WTC11 (cell line): ENCODE data around the gene ARHGDIG. TPM values are rescaled to one million over a fixed set of nuclear protein-coding genes. Genes with fewer than 3 reads are reported as not detected.

Source experiments
- ATAC-seq: fragments of 200-7000 bp; cut with Tn5 transposase; 2 replicates; pipeline ENCODE4 v1.10.0; 2021; ENCODE audit warnings: mild to moderate bottlenecking, moderate library complexity
- CTCF ChIA-PET: fragments of 300-600 bp; sonication (Branson Sonifier 250); formaldehyde crosslinking; loops from one replicate; lab custom pipeline; 2021; ENCODE audit warnings: antibody characterized with exemption; lab: Charles Lee
- POLR2A ChIA-PET: fragments of 350-600 bp; sonication (Branson Sonifier 250); formaldehyde crosslinking; loops from one replicate; lab custom pipeline; 2021; ENCODE audit warnings: antibody characterized with exemption; lab: Charles Lee
- DNase-seq: peaks from one replicate; pipeline ENCODE4 v3.0.0; 2021; ENCODE audit warnings: low spot score
- H3K27ac Mint-ChIP-seq: 2 replicates; pipeline ENCODE4 v1.8.0; 2021; ENCODE audit warnings: mixed read lengths
- H3K27me3 Mint-ChIP-seq: 2 replicates; pipeline ENCODE4 v1.8.0; 2021; ENCODE audit warnings: low read depth, mild to moderate bottlenecking, moderate library complexity, mixed read lengths
- H3K36me3 Mint-ChIP-seq: 2 replicates; pipeline ENCODE4 v1.8.0; 2021; ENCODE audit warnings: mixed read lengths
- H3K4me1 Mint-ChIP-seq: 2 replicates; pipeline ENCODE4 v1.8.0; 2022; ENCODE audit warnings: mixed read lengths
- H3K4me3 Mint-ChIP-seq: 2 replicates; pipeline ENCODE4 v1.8.0; 2021; ENCODE audit warnings: mild to moderate bottlenecking, moderate library complexity, mixed read lengths
- H3K9me3 Mint-ChIP-seq: 2 replicates; pipeline ENCODE4 v1.8.0; 2021; ENCODE audit warnings: mixed read lengths
- AR ChIP-seq: fragments of 250-450 bp; sonication (Bioruptor Pico); IDR thresholded peaks from 2 replicates; pipeline ENCODE4 v1.9.0; 2021; ENCODE audit warnings: mild to moderate bottlenecking
- ERG ChIP-seq: fragments of 250-450 bp; sonication (Bioruptor Pico); IDR thresholded peaks from 2 replicates; pipeline ENCODE4 v1.8.0; 2021; ENCODE audit warnings: mild to moderate bottlenecking
- ETV6 ChIP-seq: sonication (generic); formaldehyde crosslinking; IDR thresholded peaks from 2 replicates; pipeline ENCODE4 v1.8.1; 2022; ENCODE audit warnings: mild to moderate bottlenecking, missing genetic modification reagents
- FOXP1 ChIP-seq: sonication (generic); formaldehyde crosslinking; IDR thresholded peaks from 2 replicates; pipeline ENCODE4 v1.8.0; 2022; ENCODE audit warnings: missing genetic modification reagents, mild to moderate bottlenecking, moderate library complexity, borderline replicate concordance
- GTF2I ChIP-seq: fragments of 250-450 bp; sonication (Bioruptor Pico); conservative IDR thresholded peaks from 2 replicates; pipeline ENCODE4 v1.4.0; 2021; ENCODE audit warnings: mild to moderate bottlenecking
- NR1H2 ChIP-seq: sonication (generic); formaldehyde crosslinking; IDR thresholded peaks from 2 replicates; pipeline ENCODE4 v1.9.0; 2021; ENCODE audit warnings: mild to moderate bottlenecking, moderate library complexity, missing genetic modification reagents
- NR2C2 ChIP-seq: sonication (generic); formaldehyde crosslinking; IDR thresholded peaks from 2 replicates; pipeline ENCODE4 v1.8.0; 2022; ENCODE audit warnings: mild to moderate bottlenecking, missing genetic modification reagents
- PRRX2 ChIP-seq: fragments of 250-450 bp; sonication (Bioruptor Pico); IDR thresholded peaks from 2 replicates; pipeline ENCODE4 v1.8.0; 2021; ENCODE audit warnings: mild to moderate bottlenecking
- RORB ChIP-seq: fragments of 250-450 bp; sonication (Bioruptor Pico); IDR thresholded peaks from 2 replicates; pipeline ENCODE4 v1.9.0; 2021; ENCODE audit warnings: mild to moderate bottlenecking
- TEAD1 ChIP-seq: sonication (generic); formaldehyde crosslinking; IDR thresholded peaks from 2 replicates; pipeline ENCODE4 v1.8.0; 2022; ENCODE audit warnings: mild to moderate bottlenecking, missing genetic modification reagents
- USF1 ChIP-seq: sonication (generic); formaldehyde crosslinking; IDR thresholded peaks from 2 replicates; pipeline ENCODE4 v1.8.0; 2022; ENCODE audit warnings: mild to moderate bottlenecking, missing genetic modification reagents
- ZBTB43 ChIP-seq: sonication (generic); formaldehyde crosslinking; IDR thresholded peaks from 2 replicates; pipeline ENCODE4 v1.8.1; 2023; ENCODE audit warnings: mild to moderate bottlenecking, missing genetic modification reagents
- ZNF396 ChIP-seq: fragments of 250-450 bp; sonication (Bioruptor Pico); IDR thresholded peaks from 2 replicates; pipeline ENCODE4 v1.8.0; 2021; ENCODE audit warnings: mild to moderate bottlenecking, moderate library complexity, borderline replicate concordance
- ZNF423 ChIP-seq: fragments of 250-450 bp; sonication (Bioruptor Pico); IDR thresholded peaks from 2 replicates; pipeline ENCODE4 v2.1.2; 2022; ENCODE audit warnings: mild to moderate bottlenecking, moderate library complexity
- ZNF671 ChIP-seq: fragments of 250-450 bp; sonication (Bioruptor Pico); IDR thresholded peaks from 2 replicates; pipeline ENCODE4 v1.8.0; 2021; ENCODE audit warnings: mild to moderate bottlenecking
- total RNA-seq: library from RNA; stranded (reverse); gene quantifications from 3 replicates; pipeline ENCODE4 v1.2.3, GENCODE V29; 2021
- TF ChIP-seq, protein P1 (sequence below): fragments of 250-450 bp; sonication (Bioruptor Pico); IDR thresholded peaks from 2 replicates; pipeline ENCODE4 v1.9.0; 2021; ENCODE audit warnings: mild to moderate bottlenecking

The ARHGDIG gene
- total RNA-seq, 1 experiment from 2014 or later: 4.0 TPM

- CTCF ChIA-PET: no interaction called here
Measured at GRCh38 chr16:314795-315299, 34.5 kb downstream of the ARHGDIG start.

DNA sequence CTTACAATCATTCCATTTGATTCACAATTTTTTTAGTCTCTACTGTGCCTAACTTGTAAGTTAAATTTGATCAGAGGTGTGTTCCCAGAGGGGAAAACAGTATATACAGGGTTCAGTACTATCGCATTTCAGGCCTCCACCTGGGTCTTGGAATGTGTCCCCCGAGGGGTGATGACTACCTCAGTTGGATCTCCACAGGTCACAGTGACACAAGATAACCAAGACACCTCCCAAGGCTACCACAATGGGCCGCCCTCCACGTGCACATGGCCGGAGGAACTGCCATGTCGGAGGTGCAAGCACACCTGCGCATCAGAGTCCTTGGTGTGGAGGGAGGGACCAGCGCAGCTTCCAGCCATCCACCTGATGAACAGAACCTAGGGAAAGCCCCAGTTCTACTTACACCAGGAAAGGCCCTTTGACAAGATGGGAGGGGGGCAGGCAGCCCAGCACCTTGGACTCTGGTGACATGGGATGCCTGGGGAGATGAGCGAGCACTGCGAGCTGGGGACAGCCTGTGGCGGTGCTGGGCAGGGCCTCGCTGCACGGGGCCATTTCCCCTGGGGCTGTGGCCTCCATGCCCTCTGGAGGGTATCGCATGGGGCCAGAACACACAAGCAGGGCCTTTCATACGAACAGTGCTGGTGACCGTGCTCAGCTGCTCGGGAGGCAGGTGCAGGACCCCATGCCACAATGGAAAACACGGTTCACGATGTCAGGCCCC is 36.5 kb downstream of the ARHGDIG start:
- ChIA-PET POLR2A (no interaction called here), CTCF (interaction anchor here (0.6 kb wide), 1 partner anchor 36 kb away, joined by 3 read pairs; the partner anchor contains the start of gene AXIN1)
- H3K4me1 Mint-ChIP-seq: peaks cover 19% of the 10 kb centered on the region
- TF ChIP-seq ERG (CRISPR knock-in tag): no peak
- TF ChIP-seq ZNF396: no peak
- no peak for TF ChIP-seq ZBTB43 (CRISPR knock-in tag)
- TF ChIP-seq AR (CRISPR knock-in tag): no peak
- no peak for TF ChIP-seq NR1H2 (CRISPR knock-in tag)
- TF ChIP-seq ZNF671 (CRISPR knock-in tag): no peak
- no peak for TF ChIP-seq NR2C2 (CRISPR knock-in tag)
- TF ChIP-seq USF1 (CRISPR knock-in tag): no peak
- TF ChIP-seq TEAD1 (CRISPR knock-in tag): no peak
- TF ChIP-seq ETV6: no peak
- TF ChIP-seq, protein P1, sequence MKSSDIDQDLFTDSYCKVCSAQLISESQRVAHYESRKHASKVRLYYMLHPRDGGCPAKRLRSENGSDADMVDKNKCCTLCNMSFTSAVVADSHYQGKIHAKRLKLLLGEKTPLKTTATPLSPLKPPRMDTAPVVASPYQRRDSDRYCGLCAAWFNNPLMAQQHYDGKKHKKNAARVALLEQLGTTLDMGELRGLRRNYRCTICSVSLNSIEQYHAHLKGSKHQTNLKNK (CRISPR knock-in tag): no peak
- no peaks in the 10 kb centered on the region for H3K9me3 Mint-ChIP-seq
- no peak for DNase-seq
- no peak for ATAC-seq
- peak overlapping the region; percentile 82 for H3K27ac Mint-ChIP-seq
- H3K27me3 Mint-ChIP-seq: no peaks in the 10 kb centered on the region
- H3K36me3 Mint-ChIP-seq: peaks cover 10% of the 10 kb centered on the region
- no peak overlapping the region for H3K4me3 Mint-ChIP-seq

More at GRCh38 chr16:314795-315299, 34.5 kb downstream of the ARHGDIG start:
- TF ChIP-seq RORB (CRISPR knock-in tag): no peak
- TF ChIP-seq FOXP1 (CRISPR knock-in tag): no peak
- no peak for TF ChIP-seq NR2C2 (CRISPR knock-in tag)
- TF ChIP-seq PRRX2 (CRISPR knock-in tag): no peak
- no peak for TF ChIP-seq ZNF671 (CRISPR knock-in tag)
- TF ChIP-seq GTF2I (CRISPR knock-in tag): no peak
- TF ChIP-seq ZNF423 (CRISPR knock-in tag): no peak
- no peak for DNase-seq
- H3K36me3 Mint-ChIP-seq: peaks cover 18% of the 10 kb centered on the region
- no peaks in the 10 kb centered on the region for H3K9me3 Mint-ChIP-seq
- POLR2A ChIA-PET: no interaction called here
- no peak for ATAC-seq
- no peak overlapping the region for H3K4me3 Mint-ChIP-seq
- no peaks in the 10 kb centered on the region for H3K27me3 Mint-ChIP-seq
- peaks cover 15% of the 10 kb centered on the region for H3K4me1 Mint-ChIP-seq
- H3K27ac Mint-ChIP-seq: 0 out of 2 replicates have a peak overlapping the region, but pooled peaks have one; percentile 55
